DLD1 (cell line): ENCODE measurements around the gene FAT1.
"Not testable (repeated sequence)": the region's sequence is repeated elsewhere in the genome, so short reads cannot be mapped to it uniquely, and the experiment has no call there.

ENCODE experiments used
- in situ Hi-C: cut with HindIII; loops from 2 replicates; pipeline ENCODE4 v1.10.0; 2017; ENCODE audit warnings: low sequenced_read_pairs

Gene FAT1, protein sequence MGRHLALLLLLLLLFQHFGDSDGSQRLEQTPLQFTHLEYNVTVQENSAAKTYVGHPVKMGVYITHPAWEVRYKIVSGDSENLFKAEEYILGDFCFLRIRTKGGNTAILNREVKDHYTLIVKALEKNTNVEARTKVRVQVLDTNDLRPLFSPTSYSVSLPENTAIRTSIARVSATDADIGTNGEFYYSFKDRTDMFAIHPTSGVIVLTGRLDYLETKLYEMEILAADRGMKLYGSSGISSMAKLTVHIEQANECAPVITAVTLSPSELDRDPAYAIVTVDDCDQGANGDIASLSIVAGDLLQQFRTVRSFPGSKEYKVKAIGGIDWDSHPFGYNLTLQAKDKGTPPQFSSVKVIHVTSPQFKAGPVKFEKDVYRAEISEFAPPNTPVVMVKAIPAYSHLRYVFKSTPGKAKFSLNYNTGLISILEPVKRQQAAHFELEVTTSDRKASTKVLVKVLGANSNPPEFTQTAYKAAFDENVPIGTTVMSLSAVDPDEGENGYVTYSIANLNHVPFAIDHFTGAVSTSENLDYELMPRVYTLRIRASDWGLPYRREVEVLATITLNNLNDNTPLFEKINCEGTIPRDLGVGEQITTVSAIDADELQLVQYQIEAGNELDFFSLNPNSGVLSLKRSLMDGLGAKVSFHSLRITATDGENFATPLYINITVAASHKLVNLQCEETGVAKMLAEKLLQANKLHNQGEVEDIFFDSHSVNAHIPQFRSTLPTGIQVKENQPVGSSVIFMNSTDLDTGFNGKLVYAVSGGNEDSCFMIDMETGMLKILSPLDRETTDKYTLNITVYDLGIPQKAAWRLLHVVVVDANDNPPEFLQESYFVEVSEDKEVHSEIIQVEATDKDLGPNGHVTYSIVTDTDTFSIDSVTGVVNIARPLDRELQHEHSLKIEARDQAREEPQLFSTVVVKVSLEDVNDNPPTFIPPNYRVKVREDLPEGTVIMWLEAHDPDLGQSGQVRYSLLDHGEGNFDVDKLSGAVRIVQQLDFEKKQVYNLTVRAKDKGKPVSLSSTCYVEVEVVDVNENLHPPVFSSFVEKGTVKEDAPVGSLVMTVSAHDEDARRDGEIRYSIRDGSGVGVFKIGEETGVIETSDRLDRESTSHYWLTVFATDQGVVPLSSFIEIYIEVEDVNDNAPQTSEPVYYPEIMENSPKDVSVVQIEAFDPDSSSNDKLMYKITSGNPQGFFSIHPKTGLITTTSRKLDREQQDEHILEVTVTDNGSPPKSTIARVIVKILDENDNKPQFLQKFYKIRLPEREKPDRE (N-terminal part only)

DNA sequence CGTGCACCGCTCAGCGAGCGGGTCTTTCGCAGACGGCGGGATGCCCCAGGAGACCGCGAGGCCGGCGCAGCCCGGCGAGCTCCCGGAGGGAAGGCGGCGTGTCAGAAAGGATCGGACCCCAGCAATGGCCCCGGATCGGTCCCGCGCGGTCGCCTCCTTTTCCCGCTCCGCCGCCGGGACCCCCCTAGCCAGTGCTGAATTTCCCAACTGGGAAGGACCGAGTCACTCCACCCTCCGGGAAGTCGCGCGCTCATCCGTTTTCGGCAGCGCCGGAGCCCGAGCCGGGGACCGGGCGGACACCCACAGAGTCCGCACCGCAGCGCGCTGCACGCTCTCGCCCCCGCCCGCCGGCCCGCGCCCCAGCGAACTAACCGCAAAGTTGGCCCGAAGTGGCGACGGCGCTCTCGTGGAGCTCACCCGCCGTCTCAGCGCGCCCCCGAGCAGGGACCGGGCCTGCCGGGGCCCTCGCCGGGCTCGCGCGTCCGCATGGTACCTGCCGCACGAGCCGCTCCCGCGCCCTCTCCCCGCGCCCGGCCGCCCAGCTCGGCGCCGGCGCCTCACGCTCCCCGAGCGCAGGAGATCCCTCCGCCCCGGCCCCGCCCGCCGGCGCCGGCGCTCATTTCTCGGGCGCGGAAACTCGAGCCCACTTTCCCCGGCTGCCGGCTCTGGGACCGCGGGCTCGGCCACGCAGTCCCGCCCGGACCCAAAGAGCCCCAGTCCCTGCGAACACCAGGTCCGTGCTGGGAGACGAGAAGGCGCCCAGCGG lies at the start of gene FAT1:
FAT1 (minus strand) TSS at position 565 of the 766 bp plus-strand sequence. CDS start 14,029 bp downstream, outside the sequence.
- in situ Hi-C loops = no loop called here

DNA sequence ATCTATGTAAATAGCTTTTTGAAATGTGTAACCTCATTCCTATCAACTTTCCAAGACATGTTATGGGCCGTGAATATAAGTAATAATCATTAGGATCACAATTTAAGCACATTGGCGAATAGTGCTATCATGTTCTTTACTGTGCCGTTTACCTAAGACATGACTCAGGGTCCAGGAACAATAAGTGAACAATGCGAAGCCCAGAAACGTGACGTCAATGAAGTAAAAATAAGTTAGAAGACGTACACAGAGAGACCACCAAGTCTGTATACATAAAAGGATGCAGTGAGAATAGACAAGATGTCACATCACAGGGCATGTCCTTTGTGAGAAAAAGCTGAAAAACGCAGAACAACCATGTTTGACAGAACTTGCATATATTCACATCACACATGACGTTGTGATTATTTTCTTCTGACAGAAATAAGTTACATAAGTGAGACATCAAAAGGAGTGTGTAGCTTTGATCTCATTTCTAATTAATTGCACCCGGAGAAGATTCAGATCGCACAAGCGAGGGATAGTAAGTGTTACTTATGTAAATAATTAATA lies 49.4 kb upstream of the FAT1 start:
- in situ Hi-C loops = no loop called here

DNA sequence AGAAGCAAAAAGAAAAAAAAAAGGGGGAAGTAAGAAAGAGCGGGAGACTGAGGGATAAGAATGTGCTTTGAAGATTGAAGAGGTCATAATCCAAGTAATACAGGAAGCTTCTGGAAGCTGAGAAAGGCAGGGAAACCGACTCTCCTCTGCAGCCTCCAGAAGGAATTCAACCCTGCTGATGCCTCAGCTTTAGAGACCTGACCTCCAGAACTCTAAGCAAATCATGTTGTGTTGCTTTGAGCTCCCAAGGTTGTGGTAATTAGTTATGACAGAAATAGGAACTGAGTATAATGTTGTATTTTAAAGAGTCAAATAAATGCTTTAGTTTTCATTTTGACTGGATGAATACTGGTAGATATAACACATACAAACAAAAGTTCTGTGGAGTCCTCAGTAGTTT lies 48.0 kb upstream of the FAT1 start:
- in situ Hi-C loops = no loop called here

DNA sequence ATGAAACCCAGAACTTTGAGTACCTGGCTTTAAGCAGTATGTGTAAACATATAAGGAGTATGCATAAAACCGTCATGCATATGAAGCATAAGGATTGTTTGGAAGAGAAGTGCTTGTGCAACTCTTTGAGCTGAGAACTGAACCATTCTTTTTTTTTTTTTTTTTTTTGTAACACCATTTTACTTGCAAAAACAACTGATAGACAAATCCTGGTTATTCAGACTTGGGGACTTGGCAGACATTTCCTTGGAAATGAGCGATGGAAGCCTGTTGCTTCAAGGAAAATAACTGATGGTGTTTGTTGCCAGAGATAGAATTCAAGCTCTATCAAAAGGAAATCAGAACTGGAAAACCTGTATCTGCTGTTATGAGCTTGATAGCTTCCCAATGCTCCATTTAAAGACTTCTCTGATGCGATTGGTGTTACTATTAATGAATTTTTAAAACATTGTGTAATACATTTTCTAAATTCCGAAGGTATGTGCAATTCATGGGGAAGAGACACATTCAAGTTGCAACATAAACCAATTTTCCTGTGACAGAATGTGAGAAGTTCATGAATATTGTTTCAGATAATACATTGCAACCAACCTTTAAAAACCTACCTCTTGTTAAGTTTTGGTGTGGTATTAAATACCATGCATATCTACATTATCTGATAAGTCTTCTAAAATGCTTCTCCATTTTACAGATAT lies 47.0 kb upstream of the FAT1 start:
- in situ Hi-C loops = no loop called here

DNA sequence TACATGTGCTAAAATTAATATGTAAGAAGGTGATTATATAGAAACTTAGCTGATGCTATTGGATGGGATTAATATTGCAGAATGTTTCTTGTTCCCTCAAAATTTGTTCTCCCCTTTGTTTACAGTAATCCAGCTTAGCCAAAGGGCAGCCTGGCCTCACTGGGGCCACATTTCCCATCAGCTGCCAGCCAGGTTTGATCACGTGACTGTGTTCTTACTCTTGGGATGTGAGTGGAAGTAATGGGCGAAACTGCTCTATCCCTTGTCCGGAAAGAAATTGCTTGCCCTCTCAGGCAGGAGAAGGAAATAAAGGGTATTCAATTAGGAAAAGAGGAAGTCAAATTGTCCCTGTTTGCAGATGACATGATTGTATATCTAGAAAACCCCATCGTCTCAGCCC lies 44.1 kb upstream of the FAT1 start:
- in situ Hi-C loops = no loop called here

DNA sequence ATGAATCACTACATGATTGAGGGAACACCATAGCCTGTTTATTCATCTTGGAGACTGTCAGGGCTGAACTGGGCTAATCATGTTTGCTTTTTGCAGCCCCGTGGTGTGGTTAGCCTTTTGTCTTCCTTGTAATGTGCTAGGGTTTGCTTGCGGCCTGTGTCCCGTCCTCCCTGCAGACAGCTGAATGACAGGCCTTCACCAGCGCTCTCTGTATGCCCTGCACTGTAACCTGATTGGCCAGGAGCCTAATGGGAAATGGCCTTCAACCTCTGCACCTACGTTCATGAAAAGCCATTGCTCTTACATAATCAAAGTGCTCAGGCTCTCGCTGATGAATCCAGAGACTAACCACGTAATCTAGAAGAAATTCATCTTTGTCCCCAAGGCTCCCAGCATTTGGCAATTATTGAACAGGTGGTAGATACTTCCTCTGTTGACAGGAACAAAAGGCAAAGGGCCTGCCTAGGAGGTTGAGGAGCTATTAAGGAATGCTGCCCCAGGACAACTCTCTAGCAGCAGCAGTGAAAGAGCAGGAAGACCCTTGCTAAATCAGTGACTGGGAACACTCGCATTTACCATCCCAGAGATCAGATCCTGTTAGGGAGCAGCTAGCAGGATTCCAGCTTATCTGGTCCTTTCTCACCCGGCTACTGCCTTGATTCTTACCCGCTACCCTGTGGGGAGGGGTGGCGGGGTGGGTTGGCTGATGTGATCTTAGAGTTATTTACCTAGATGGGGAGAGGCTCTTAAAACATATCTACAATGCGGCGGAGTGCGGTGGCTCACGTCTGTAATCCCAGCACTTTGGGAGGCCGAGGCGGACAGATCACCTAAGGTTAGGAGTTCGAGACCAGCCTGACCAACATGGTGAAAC lies 42.3 kb upstream of the FAT1 start:
- in situ Hi-C loops = no loop called here

DNA sequence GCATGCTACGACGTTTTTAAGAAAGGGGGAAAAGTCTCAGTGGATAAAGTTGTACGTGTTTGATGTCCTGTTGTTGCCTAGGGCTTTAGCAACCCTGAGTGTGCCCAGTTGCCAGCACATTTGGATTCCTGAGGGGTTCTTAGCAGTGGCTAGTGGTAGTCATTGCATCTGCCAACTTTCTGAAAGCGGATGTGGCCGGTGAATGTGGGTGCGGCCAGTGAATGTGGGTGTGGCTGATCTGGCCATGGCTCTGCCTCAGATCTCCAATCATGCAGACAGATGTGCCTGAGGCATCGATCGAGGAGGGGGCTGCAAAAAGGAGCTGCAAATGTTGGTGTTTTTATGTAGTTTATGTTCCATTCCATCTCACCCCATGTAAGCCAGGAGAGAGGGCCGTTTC lies 41.5 kb upstream of the FAT1 start:
- in situ Hi-C loops = no loop called here

DNA sequence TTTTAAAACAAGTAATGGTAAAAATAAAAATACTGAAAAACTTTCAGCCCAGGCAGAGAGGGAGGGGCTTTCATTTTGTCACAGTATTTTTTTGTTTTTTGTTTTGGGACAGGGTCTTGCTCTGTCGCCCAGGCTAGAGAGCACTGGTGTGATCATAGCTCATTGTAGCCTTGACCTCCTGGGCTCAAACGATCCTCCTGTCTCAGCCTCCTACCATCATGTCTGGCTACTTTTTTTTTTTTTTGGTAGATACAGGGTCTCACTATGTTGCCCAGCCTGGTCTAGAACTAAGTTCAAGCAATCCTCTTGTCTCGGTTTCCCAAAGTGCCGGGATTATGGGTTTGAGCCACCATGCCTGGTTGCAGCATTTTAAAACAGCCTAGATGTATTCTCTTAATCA lies 40.8 kb upstream of the FAT1 start:
- in situ Hi-C loops = no loop called here

DNA sequence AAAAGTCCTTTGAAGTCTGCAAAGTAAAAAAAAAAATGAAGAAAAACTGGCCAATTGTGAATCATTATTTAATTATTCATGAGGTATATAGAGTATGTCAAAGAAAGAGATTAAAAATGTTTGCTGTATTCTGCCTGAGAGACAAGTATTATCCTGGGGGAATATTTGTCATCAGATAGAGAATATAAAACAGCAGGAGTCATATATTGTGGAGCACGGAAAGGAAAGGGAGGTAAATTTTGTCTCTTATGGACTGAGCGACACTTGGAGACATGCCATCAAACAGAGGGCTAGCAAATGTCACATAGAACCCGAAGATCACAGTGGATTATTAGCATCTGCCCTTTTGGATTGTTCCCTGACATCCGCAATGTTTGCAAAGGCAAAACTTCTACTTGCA lies 39.2 kb upstream of the FAT1 start:
- in situ Hi-C loops = no loop called here

DNA sequence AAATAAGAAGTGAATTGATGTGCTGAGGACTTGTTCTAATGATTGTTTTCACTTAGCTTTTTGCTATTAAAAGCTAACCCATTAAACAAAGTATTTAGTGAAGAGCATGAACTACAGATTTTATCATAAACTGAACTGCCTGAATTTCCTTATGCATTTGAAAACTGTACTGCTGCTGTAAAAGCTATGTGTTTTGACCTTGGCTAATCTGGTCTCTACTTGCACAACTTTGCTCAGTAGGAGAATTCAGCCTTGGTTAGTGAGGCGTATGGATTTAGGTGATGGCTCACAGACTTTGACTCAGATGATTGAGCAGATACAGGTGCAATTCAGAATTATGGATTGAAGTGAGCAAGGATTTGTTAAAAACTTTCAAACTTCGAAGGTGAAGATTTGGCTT lies 38.7 kb upstream of the FAT1 start:
- in situ Hi-C loops = no loop called here

DNA sequence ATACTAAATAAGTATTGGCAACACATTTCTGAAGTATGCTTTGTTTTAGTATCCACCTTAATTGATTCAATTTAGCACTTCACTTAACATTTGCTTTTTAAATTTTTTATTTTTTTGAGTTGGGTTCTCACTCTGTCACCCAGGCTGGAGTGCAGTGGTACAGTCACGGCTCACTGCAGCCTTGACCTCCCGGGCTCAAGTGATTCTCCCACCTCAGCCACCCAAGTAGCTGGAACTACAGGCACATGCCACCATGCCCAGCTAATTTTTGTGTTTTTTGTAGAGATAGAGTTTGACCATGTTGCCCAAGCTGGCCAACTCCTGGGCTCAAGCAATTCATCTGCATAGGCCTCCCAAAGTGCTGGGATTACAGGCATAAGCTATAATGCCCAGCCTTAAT lies 38.3 kb upstream of the FAT1 start:
- in situ Hi-C loops = not testable (repeated sequence)

DNA sequence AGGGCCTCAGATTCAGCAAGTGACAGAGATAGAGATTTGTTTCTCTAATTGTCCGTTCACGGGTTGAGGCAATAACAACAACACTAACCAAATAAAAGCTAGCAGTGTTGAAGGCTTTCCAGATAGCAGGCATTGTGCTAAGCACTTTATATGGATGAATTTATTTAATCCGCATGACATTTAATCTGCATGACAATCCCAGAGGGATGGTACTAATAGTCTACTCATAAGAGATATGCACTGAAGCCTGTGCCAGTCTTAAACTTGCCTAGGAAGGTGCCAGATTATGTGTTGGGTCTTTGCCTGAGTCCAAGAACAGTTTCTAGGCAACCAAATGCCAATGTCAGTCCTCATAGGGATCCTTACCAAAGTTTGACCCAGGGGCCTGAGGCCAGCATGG lies 37.7 kb upstream of the FAT1 start:
- in situ Hi-C loops = no loop called here

DNA sequence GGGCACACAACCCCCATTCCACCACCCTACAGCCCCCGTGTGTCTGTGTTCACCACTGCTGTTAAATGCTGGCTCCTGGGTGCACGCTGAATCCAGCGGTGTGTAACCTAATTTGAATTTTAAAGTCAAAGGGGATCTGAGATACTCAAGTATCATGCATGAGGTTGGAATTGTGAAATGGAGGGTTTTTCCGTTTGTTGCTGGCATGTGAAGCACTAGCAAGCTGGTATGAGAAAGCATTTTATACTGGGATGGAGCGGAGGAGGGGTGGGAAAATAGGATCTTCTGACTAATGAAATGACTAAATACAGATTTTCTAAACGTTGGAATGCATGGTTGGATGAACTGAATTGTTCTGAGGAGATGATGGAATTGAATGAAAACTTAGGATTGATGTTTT lies 36.9 kb upstream of the FAT1 start:
- in situ Hi-C loops = no loop called here

DNA sequence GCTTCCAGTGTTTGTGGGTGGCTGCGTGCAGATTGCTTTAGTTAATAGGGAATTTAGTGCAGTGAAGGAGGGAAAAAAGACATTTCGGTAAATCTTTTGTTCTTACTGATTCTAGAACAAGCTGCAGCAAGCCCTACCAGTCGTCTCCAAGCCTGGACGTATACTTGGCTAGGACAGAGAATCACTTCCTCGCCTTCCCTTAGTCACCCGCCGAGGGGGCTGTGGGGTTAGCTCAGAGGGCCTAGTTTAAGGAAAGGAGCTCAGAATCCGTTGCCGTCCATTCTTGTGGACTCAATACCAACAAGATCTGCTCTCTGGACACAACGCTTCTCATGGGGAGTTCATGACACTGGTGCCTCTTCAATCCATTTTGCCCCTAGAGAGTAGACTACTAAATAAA lies 36.3 kb upstream of the FAT1 start:
- in situ Hi-C loops = no loop called here

DNA sequence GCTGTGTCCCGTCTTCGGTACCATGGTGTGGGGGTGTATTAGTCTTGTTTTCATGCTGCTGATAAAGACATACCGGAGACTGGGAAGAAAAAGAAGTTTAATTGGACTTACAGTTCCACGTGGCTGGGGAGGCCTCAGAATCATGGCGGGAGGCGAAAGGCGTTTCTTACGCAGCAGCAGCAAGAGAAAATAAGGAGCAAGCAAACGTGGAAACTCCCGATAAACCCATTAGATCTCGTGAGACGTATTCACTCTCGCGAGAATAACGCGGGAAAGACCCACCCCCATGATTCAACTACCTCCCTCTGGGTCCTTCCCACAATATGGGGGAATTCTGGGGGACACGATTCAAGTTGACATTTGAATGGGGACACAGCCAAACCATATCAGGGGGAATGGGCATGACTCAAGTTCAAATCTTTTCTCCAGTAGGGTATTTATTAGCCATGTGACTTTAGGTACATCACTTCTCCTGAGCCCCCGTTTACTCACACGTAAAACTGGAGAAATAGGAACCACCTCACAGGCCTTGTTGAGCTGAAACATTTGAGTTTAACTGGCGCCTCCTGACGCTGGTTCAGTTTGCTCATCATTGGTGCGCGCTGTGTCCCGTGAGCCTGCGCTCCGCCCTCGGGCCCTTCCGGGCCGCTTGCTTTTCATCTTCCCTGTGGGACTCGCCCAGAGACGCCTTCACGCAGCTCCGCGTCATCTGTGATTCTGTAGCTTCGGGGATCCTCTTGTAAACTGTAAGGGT lies 35.5 kb upstream of the FAT1 start:
- in situ Hi-C loops = no loop called here

DNA sequence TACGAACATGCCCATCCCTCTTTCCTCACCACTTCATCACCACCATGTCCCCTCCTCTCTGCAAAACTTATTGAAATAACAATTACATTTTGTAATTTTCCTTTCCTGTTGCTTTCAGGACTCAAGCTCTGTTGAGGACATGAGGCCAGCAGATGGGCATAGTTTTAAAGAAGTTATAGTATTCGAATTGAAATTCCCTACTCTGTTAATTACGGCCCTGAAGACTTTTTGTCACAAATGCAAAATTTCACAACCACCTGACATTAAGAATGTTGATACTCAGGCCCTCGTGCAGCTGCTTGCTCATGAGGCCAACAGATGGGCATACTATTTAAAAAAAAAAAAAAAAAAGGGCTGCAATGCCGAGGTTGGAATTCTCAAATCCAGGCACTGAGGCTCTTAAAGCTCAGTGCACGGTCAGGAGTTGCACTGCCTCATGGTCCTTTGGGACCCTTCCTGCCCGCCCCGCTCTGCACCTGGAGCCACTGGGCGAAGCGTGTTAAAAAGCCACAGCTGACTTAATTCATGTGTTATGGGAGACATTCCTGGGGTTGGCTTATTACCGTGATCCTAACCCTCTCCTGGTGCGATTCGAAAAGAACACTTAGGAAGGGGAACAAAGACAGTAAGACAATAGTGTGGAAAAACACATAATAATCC lies 34.2 kb upstream of the FAT1 start:
- in situ Hi-C loops = no loop called here

DNA sequence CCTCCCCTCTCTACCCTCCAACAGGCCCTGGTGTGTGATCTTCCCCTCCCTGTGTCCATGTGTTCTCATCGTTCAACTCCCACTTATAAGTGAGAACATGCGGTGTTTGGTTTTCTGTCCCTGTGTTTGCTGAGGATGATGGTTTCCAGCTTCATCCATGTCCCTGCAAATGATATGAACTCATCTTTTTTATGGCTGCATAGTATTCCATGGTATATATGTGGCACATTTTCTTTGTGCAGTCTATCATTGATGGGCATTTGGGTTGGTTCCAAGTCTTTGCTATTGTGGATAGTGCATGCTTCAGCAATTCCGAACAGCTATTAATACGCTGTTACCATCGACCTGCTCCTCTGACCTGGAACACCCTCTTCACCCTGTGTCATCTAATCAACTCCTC lies 32.9 kb upstream of the FAT1 start:
- in situ Hi-C loops = not testable (repeated sequence)
